Endothelial cell of umbilical vein (primary cell): ENCODE measurements around the gene DNAJC18. TPM values are rescaled to one million over a fixed set of nuclear protein-coding genes. Genes with fewer than 3 reads are reported as not detected.

Experiments used
- BruUV-seq: library from RNA; stranded (reverse); fragments of 400-500 nt; replicated peaks from 2 replicates; lab custom pipeline; 2021; lab: Mats Ljungman, UMichigan
- CTCF ChIA-PET: fragments of 300-600, 350-600 bp; sonication (Branson Sonifier 250); formaldehyde crosslinking; loops from one replicate; lab custom pipeline; 2021; ENCODE audit warnings: antibody characterized with exemption, inconsistent platforms; lab: Charles Lee
- POLR2A ChIA-PET: fragments of 300-600, 350-600 bp; sonication (Branson Sonifier 250); formaldehyde crosslinking; loops from one replicate; lab custom pipeline; 2021; ENCODE audit warnings: antibody characterized with exemption, inconsistent platforms; lab: Charles Lee
- DNase-seq: peaks from one replicate; pipeline ENCODE4 v3.0.0-alpha.2; 2011; ENCODE audit warnings: low read depth, low spot score
- FAIRE-seq: peaks from 2 replicates; lab custom pipeline; 2011; peaks lifted over from hg19 to GRCh38; lab: Jason Lieb, UNC
- H2AFZ ChIP-seq: 2 replicates; pipeline ENCODE4 v1.6.0; 2012; ENCODE audit warnings: low read depth, low read length, control low read depth, inconsistent platforms
- H3K27ac ChIP-seq: 2 replicates; pipeline ENCODE4 v1.5.1; 2011; ENCODE audit warnings: low read depth, mild to moderate bottlenecking, control low read depth, low read length, moderate library complexity; ENCODE audit not compliant: insufficient read depth
- H3K27me3 ChIP-seq, 2 experiments: 2 replicates each; pipeline versions ENCODE4 v1.6.0 to v1.6.1; 2011; ENCODE audit warnings: low read length in 2 of 2, mixed read lengths in 1 of 2; ENCODE audit not compliant: control insufficient read depth in 2 of 2, insufficient read depth in 2 of 2
- H3K36me3 ChIP-seq, 2 experiments: 2 replicates in 1 of 2; 3 replicates in 1 of 2; pipeline ENCODE4 v1.5.1; 2011; ENCODE audit warnings: low read length in 2 of 2, mild to moderate bottlenecking in 1 of 2, moderate library complexity in 1 of 2; ENCODE audit not compliant: control insufficient read depth in 2 of 2, insufficient read depth in 2 of 2; ENCODE audit errors: extremely low read depth in 1 of 2
- H3K4me1 ChIP-seq: 3 replicates; pipeline ENCODE4 v1.5.1; 2011; ENCODE audit warnings: mild to moderate bottlenecking, low read length; ENCODE audit not compliant: control insufficient read depth, insufficient read depth; ENCODE audit errors: extremely low read depth
- H3K4me2 ChIP-seq: 2 replicates; pipeline ENCODE4 v1.6.1; 2011; ENCODE audit warnings: low read length, control low read depth, mixed read lengths; ENCODE audit not compliant: insufficient read depth
- H3K4me3 ChIP-seq, 3 experiments: fragments of 200-600 bp in 1 of 3; sonication (generic), shearing (Covaris generic) in 1 of 3; replicated peaks in 1 of 3; 2 replicates each; pipeline ENCODE4 v1.5.1; 2011 to 2016; ENCODE audit warnings: control low read depth in 3 of 3, low read length in 3 of 3, mild to moderate bottlenecking in 2 of 3, inconsistent platforms in 1 of 3, low read depth in 1 of 3, moderate library complexity in 1 of 3; ENCODE audit not compliant: insufficient read depth in 1 of 3
- H3K79me2 ChIP-seq: 2 replicates; pipeline ENCODE4 v1.6.0; 2012; ENCODE audit warnings: low read length, inconsistent platforms; ENCODE audit not compliant: control insufficient read depth, insufficient read depth
- H3K9ac ChIP-seq: replicated peaks from 2 replicates; pipeline ENCODE3; 2011; ENCODE audit warnings: low read length, control low read depth; ENCODE audit not compliant: insufficient read depth; ENCODE audit errors: extremely low read depth
- H3K9me1 ChIP-seq: replicated peaks from 3 replicates; pipeline ENCODE4 v1.6.0; 2011; ENCODE audit warnings: mild to moderate bottlenecking, low read length; ENCODE audit not compliant: control insufficient read depth, insufficient read depth; ENCODE audit errors: extremely low read depth
- H3K9me3 ChIP-seq: replicated peaks from 2 replicates; pipeline ENCODE4 v1.5.1; 2012; ENCODE audit warnings: low read length, inconsistent platforms; ENCODE audit not compliant: control insufficient read depth, insufficient read depth
- H4K20me1 ChIP-seq: replicated peaks from 2 replicates; pipeline ENCODE3; 2011; ENCODE audit warnings: mild to moderate bottlenecking, low read length; ENCODE audit not compliant: control insufficient read depth, insufficient read depth; ENCODE audit errors: extremely low read depth
- EZH2 ChIP-seq: IDR thresholded peaks from 2 replicates; pipeline ENCODE4 v1.6.1; 2012; ENCODE audit warnings: borderline replicate concordance, low read depth, mild to moderate bottlenecking, moderate library complexity, low read length, inconsistent platforms; ENCODE audit not compliant: severe bottlenecking
- FOS ChIP-seq: IDR thresholded peaks from 2 replicates; pipeline ENCODE4 v1.6.1; 2011; ENCODE audit warnings: mild to moderate bottlenecking, low read length, moderate library complexity, borderline replicate concordance; ENCODE audit not compliant: insufficient read depth
- GATA2 ChIP-seq: IDR thresholded peaks from 2 replicates; pipeline ENCODE4 v1.7.0; 2011; ENCODE audit warnings: low read depth, mild to moderate bottlenecking, moderate library complexity, mixed read lengths, low read length; ENCODE audit not compliant: insufficient read length, insufficient read depth
- JUN ChIP-seq: IDR thresholded peaks from 2 replicates; pipeline ENCODE4 v1.6.1; 2011; ENCODE audit warnings: borderline replicate concordance, low read depth; ENCODE audit not compliant: insufficient read length, insufficient read depth
- MYC ChIP-seq: IDR thresholded peaks from one replicate; pipeline ENCODE4 v1.6.1; 2011; ENCODE audit warnings: mild to moderate bottlenecking, low read depth, low read length
- POLR2A ChIP-seq: IDR thresholded peaks from 2 replicates; pipeline ENCODE4 v1.6.1; 2012; ENCODE audit warnings: low read depth, mild to moderate bottlenecking, control low read depth, low read length
- POLR2AphosphoS5 ChIP-seq: IDR thresholded peaks from 2 replicates; pipeline ENCODE4 v1.6.1; 2012; ENCODE audit warnings: low read depth, mild to moderate bottlenecking, control low read depth, low read length, moderate library complexity; ENCODE audit not compliant: insufficient read depth
- dilution Hi-C: fragments of 300-500 bp; cut with MboI; formaldehyde crosslinking; loops from one replicate; pipeline ENCODE4 v1.15.0; 2019; ENCODE audit warnings: low sequenced_read_pairs; ENCODE audit not compliant: extremely low pct_ligation_motif_present
- intact Hi-C: fragments of 100-400 bp; cut with micrococcal nuclease; formaldehyde crosslinking; loops from one replicate; pipeline ENCODE4 v1.10.0; 2022
- polyA plus RNA-seq, 4 experiments: library from polyadenylated mRNA; depleted of rRNA in 3 of 4; stranded (reverse) in 3 of 4; unstranded in 1 of 4; fragments of >200 nt; gene quantifications; 2 replicates each; pipeline versions ENCODE4 v1.2.1 to v1.2.3, GENCODE V29; 2011 to 2012; ENCODE audit warnings: missing spikeins in 1 of 4
- total RNA-seq: library from RNA; stranded (reverse); gene quantifications from 2 replicates; pipeline ENCODE4 v1.2.3, GENCODE V29; 2021
- TF ChIP-seq, protein P1 (sequence below): IDR thresholded peaks from 2 replicates; pipeline ENCODE4 v1.6.1; 2011; ENCODE audit not compliant: insufficient read depth, insufficient read length
- TF ChIP-seq, protein P2 (sequence below), 2 donors: IDR thresholded peaks; 1 replicate in 1 of 2; 2 replicates in 1 of 2; pipeline ENCODE4 v1.5.1; 2011; ENCODE audit warnings: low read length in 2 of 2, mild to moderate bottlenecking in 2 of 2, moderate library complexity in 2 of 2, control low read depth in 1 of 2, inconsistent platforms in 1 of 2, low read depth in 1 of 2; ENCODE audit not compliant: insufficient read depth in 1 of 2; ENCODE audit errors: extremely low read depth in 1 of 2

DNAJC18 gene
- total and polyA plus RNA-seq, 2 donors (not counting 3 experiments of a cell fraction or from before 2014, with no cell fraction given), result 23.2 to 52.6 TPM

GRCh38 chr5:139383993-139384590 is 55.2 kb downstream of the DNAJC18 start:
- CTCF ChIA-PET, result no interaction called here
- TF ChIP-seq MYC (no peak), FOS (no peak)
- no peaks in the 10 kb centered on the region for H3K27me3 ChIP-seq
- no peak overlapping the region for H3K4me2 ChIP-seq
- no peaks in the 10 kb centered on the region for H3K36me3 ChIP-seq
- peaks cover 6% of the 10 kb centered on the region for H3K4me1 ChIP-seq
- H3K4me3 ChIP-seq, result no peak overlapping the region
- no peak overlapping the region for H2AFZ ChIP-seq
- no peaks in the 10 kb centered on the region for H3K9me1 ChIP-seq
- no peaks in the 10 kb centered on the region for H4K20me1 ChIP-seq
- POLR2A ChIA-PET, result no interaction called here
- H3K79me2 ChIP-seq, result no peaks in the 10 kb centered on the region
- no TSS peak for BruUV-seq
- intact Hi-C loops (no loop called here), dilution Hi-C loops (no loop called here)
- no peak overlapping the region for H3K27ac ChIP-seq
- no peaks in the 10 kb centered on the region for H3K9me3 ChIP-seq
- H3K9ac ChIP-seq, result no peak overlapping the region
- DNase-seq (no peak), FAIRE-seq (no peak)

DNA sequence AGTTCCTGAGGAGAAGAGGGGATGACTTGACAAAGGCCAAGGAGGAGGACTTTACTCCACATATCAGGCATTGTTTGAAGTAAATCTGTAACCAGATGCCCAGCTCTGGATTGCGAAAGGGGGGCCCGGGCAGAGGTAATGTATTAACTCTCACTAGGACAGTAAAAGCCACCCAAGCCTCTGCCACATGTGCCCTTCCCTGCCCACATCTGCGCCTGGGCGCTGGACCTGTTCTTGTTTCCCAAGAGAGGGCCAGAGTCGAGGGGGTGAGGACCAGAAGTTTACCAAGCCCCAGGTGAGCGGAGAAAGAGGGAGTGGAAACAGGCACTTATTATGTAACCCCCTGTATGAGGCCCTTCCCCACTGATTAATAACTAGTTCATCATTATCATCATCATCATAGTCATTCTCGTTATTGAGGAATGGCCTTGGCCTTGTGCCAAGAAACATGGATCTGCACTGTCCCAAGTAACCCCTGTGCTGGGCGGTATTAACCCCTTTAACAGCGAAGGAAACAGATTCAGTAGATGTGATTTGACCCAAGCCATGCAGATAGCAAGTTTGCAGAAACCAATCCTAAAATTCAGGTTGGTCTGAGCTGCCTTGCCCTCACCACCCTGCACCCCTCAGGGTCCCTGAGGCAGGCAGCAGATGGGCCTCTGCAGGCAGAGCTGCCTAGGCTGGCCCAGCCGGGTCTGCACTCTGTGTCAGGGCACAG is 55.9 kb downstream of the DNAJC18 start, which contains the start of gene SLC23A1:
SLC23A1 (minus strand) TSS at position 23 of the 718 bp plus-strand sequence. CDS start 44 bp downstream, outside the sequence.
- intact Hi-C loops (no loop called here), dilution Hi-C loops (no loop called here)
- no peak for DNase-seq
- H3K4me1 ChIP-seq, result peaks cover 4% of the 10 kb centered on the region
- no peaks in the 10 kb centered on the region for H3K79me2 ChIP-seq
- no peak within 1 kb of the TSS for H3K4me2 ChIP-seq
- BruUV-seq, result no TSS peak
- POLR2A ChIA-PET, result no interaction called here
- CTCF ChIA-PET, result no interaction called here
- H3K9ac ChIP-seq, result no peak within 1 kb of the TSS
- no peak within 1 kb of the TSS for H3K4me3 ChIP-seq
- H4K20me1 ChIP-seq, result no peaks in the 10 kb centered on the region
- no peak within 1 kb of the TSS for H3K27ac ChIP-seq
- no peaks in the 10 kb centered on the region for H3K9me1 ChIP-seq
- H3K9me3 ChIP-seq, result no peaks in the 10 kb centered on the region
- no peaks in the 10 kb centered on the region for H3K36me3 ChIP-seq
- H3K27me3 ChIP-seq, result no peaks in the 10 kb centered on the region
- FAIRE-seq, result no peak
- H2AFZ ChIP-seq, result no peak within 1 kb of the TSS
- TF ChIP-seq, protein P1, sequence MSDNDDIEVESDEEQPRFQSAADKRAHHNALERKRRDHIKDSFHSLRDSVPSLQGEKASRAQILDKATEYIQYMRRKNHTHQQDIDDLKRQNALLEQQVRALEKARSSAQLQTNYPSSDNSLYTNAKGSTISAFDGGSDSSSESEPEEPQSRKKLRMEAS, result no peak
- TF ChIP-seq MYC (no peak), GATA2 (no peak), POLR2AphosphoS5 (no peak), JUN (no peak), POLR2A (no peak), EZH2 (no peak), FOS (no peak)
- TF ChIP-seq, protein P2, sequence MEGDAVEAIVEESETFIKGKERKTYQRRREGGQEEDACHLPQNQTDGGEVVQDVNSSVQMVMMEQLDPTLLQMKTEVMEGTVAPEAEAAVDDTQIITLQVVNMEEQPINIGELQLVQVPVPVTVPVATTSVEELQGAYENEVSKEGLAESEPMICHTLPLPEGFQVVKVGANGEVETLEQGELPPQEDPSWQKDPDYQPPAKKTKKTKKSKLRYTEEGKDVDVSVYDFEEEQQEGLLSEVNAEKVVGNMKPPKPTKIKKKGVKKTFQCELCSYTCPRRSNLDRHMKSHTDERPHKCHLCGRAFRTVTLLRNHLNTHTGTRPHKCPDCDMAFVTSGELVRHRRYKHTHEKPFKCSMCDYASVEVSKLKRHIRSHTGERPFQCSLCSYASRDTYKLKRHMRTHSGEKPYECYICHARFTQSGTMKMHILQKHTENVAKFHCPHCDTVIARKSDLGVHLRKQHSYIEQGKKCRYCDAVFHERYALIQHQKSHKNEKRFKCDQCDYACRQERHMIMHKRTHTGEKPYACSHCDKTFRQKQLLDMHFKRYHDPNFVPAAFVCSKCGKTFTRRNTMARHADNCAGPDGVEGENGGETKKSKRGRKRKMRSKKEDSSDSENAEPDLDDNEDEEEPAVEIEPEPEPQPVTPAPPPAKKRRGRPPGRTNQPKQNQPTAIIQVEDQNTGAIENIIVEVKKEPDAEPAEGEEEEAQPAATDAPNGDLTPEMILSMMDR (IDR thresholded peaks at IDR 0.05; ENCODE audit: extremely low read depth in 1 of 2, insufficient read depth in 1 of 2, low read depth in 1 of 2, low read length in 2 of 2), result no peak
